ENCODE data around the gene RAB20.

The RAB20 gene

GRCh38 chr13:110495881-110496280 lies 65.6 kb downstream of the RAB20 start:
- TF ChIP-seq CTCF (IDR thresholded peaks at IDR 0.05; ENCODE audit: low read depth, low read length) = no peak
- H3K36me3 ChIP-seq = no peaks in the 10 kb centered on the region
- H3K9me3 ChIP-seq = no peaks in the 10 kb centered on the region
- no peak overlapping the region for H3K4me3 ChIP-seq (ENCODE audit: low read depth, low read length)
- H3K27me3 ChIP-seq = no peaks in the 10 kb centered on the region
- DNase-seq = no peak
- peaks cover 8% of the 10 kb centered on the region for H3K4me1 ChIP-seq

- Histone ChIP-seq H3K9me3 (no peaks in the 10 kb centered on the region), H3K4me1 (peaks cover 8% of the 10 kb centered on the region), H3K36me3 (no peaks in the 10 kb centered on the region), H3K4me3 (ENCODE audit: low read depth, low read length) (no peak overlapping the region), H3K27me3 (no peaks in the 10 kb centered on the region)
- no peak for TF ChIP-seq CTCF (IDR thresholded peaks at IDR 0.05; ENCODE audit: low read depth, low read length)
- no peak for DNase-seq
Measured at GRCh38 chr13:110495376-110495775, 66.1 kb downstream of the RAB20 start.

GRCh38 chr13:110493613-110494012 lies 67.9 kb downstream of the RAB20 start:
- Histone ChIP-seq H3K27me3 (no peaks in the 10 kb centered on the region), H3K4me3 (ENCODE audit: low read depth, low read length) (no peak overlapping the region), H3K4me1 (no peaks in the 10 kb centered on the region), H3K9me3 (no peaks in the 10 kb centered on the region), H3K36me3 (no peaks in the 10 kb centered on the region)
- TF ChIP-seq CTCF (IDR thresholded peaks at IDR 0.05; ENCODE audit: low read depth, low read length) = no peak
- DNase-seq = no peak

- H3K4me3 ChIP-seq (ENCODE audit: low read depth, low read length) = no peak overlapping the region
- TF ChIP-seq CTCF (IDR thresholded peaks at IDR 0.05; ENCODE audit: low read depth, low read length) = no peak
- no peak for DNase-seq
- no peaks in the 10 kb centered on the region for H3K4me1 ChIP-seq
- no peaks in the 10 kb centered on the region for H3K27me3 ChIP-seq
- no peaks in the 10 kb centered on the region for H3K9me3 ChIP-seq
- no peaks in the 10 kb centered on the region for H3K36me3 ChIP-seq
Measured at GRCh38 chr13:110492679-110493593, 68.6 kb downstream of the RAB20 start.

- H3K4me1 ChIP-seq = no peaks in the 10 kb centered on the region
- no peaks in the 10 kb centered on the region for H3K9me3 ChIP-seq
- no peak for TF ChIP-seq CTCF (IDR thresholded peaks at IDR 0.05; ENCODE audit: low read depth, low read length)
- H3K36me3 ChIP-seq = no peaks in the 10 kb centered on the region
- H3K27me3 ChIP-seq = no peaks in the 10 kb centered on the region
- no peak overlapping the region for H3K4me3 ChIP-seq (ENCODE audit: low read depth, low read length)
- DNase-seq = no peak
Measured at GRCh38 chr13:110491869-110492678, 69.4 kb downstream of the RAB20 start.
